K562 (cell line): ENCODE results near the gene ARPC4. TPM values are rescaled to one million over a fixed set of nuclear protein-coding genes. Genes with fewer than 3 reads are reported as not detected.

Experiments
- ADNP ChIP-seq: fragments of 200-800 bp; sonication (Bioruptor generic); IDR thresholded peaks from 2 replicates; pipeline ENCODE4 v1.6.1; 2016; ENCODE audit warnings: missing genetic modification characterization, missing compliant biosample characterization
- BCOR ChIP-seq: fragments of 450-650 bp; IDR thresholded peaks from 2 replicates; pipeline ENCODE4 v1.6.1; 2016
- CHD1 ChIP-seq: fragments of 200-600 bp; sonication (generic); IDR thresholded peaks from one replicate; pipeline ENCODE4 v1.6.1; 2012; ENCODE audit warnings: mild to moderate bottlenecking, moderate library complexity, low read length, inconsistent platforms
- DLX4 ChIP-seq: fragments of 250-450 bp; sonication (Bioruptor Pico); IDR thresholded peaks from 2 replicates; pipeline ENCODE4 v1.6.1; 2021; ENCODE audit warnings: mild to moderate bottlenecking
- EP300 ChIP-seq: IDR thresholded peaks from 2 replicates; pipeline ENCODE4 v1.6.1; 2012; ENCODE audit warnings: low read length, improper control_type of control experiment
- ETS1 ChIP-seq: conservative IDR thresholded peaks from 2 replicates; pipeline ENCODE4 v1.6.1; 2011; ENCODE audit warnings: low read depth, mild to moderate bottlenecking, low read length; ENCODE audit not compliant: control insufficient read depth
- FOXP4 ChIP-seq: sonication (generic); formaldehyde crosslinking; IDR thresholded peaks from 2 replicates; pipeline ENCODE4 v1.8.0; 2022; ENCODE audit warnings: mild to moderate bottlenecking, missing genetic modification reagents, borderline replicate concordance
- GTF3C2 ChIP-seq: IDR thresholded peaks from 3 replicates; pipeline ENCODE4 v1.6.1; 2011; ENCODE audit warnings: borderline replicate concordance, mild to moderate bottlenecking, moderate library complexity; ENCODE audit not compliant: insufficient read length; ENCODE audit errors: extremely low read depth
- JUNB ChIP-seq: fragments of 450-650 bp; formaldehyde crosslinking; conservative IDR thresholded peaks from 2 replicates; pipeline ENCODE4 v1.4.0; 2020; ENCODE audit warnings: mild to moderate bottlenecking
- KDM4B ChIP-seq, 2 experiments: fragments of 450-650 bp in 1 of 2; sonication (generic) in 1 of 2; IDR thresholded peaks; 2 replicates each; pipeline ENCODE4 v1.6.1; 2016 to 2017; ENCODE audit warnings: borderline replicate concordance in 2 of 2, antibody characterized with exemption in 1 of 2, low read depth in 1 of 2, mild to moderate bottlenecking in 1 of 2
- KHSRP ChIP-seq: fragments of 450-650 bp; IDR thresholded peaks from 2 replicates; pipeline ENCODE4 v1.6.1; 2017
- MAFK ChIP-seq: IDR thresholded peaks from 2 replicates; pipeline ENCODE4 v1.6.1; 2011; ENCODE audit warnings: low read length, improper control_type of control experiment
- MYBL2 ChIP-seq, 2 experiments: fragments of 450-650 bp in 1 of 2; sonication (generic) in 1 of 2; formaldehyde crosslinking in 1 of 2; IDR thresholded peaks; 2 replicates each; pipeline versions ENCODE4 v1.6.1 to v1.8.1; 2017 to 2022; ENCODE audit warnings: borderline replicate concordance in 1 of 2, inconsistent platforms in 1 of 2, low read depth in 1 of 2, mild to moderate bottlenecking in 1 of 2, missing genetic modification reagents in 1 of 2, moderate library complexity in 1 of 2
- RCOR1 ChIP-seq, 2 experiments: IDR thresholded peaks; 2 replicates each; pipeline ENCODE4 v1.6.1; 2012; ENCODE audit warnings: low read depth in 2 of 2, low read length in 2 of 2, borderline replicate concordance in 1 of 2, improper control_type of control experiment in 1 of 2
- TCF15 ChIP-seq: fragments of 250-450 bp; sonication (Bioruptor Pico); IDR thresholded peaks from 2 replicates; pipeline ENCODE4 v1.8.0; 2022; ENCODE audit warnings: moderate library complexity, mild to moderate bottlenecking, inconsistent platforms
- ZNF134 ChIP-seq: fragments of 250-450 bp; sonication (Bioruptor Pico); conservative IDR thresholded peaks from 2 replicates; pipeline ENCODE4 v1.4.0; 2020
- ZNF436 ChIP-seq: fragments of 250-450, 450-650 bp; sonication (Bioruptor Pico); formaldehyde crosslinking; IDR thresholded peaks from 2 replicates; pipeline ENCODE4 v1.7.0; 2020; ENCODE audit warnings: mild to moderate bottlenecking
- polyA plus RNA-seq, 8 experiments: library from polyadenylated mRNA; depleted of rRNA in 4 of 8; stranded (reverse) in 5 of 8; unstranded in 3 of 8; fragments of >200 nt; fragmentation: Nextera tagmentation in 2 of 8; fragmentation: Illumina TruSeq in 1 of 8; extraction: Ambion mirVana in 2 of 8; extraction: Trizol in 1 of 8; gene quantifications; 2 replicates each; pipeline versions ENCODE4 v1.2.1 to v1.2.3, GENCODE V29; 2011 to 2014; ENCODE audit warnings: inconsistent platforms in 1 of 8, missing spikeins in 1 of 8
- total RNA-seq, 7 experiments: library from RNA; depleted of rRNA in 6 of 7; stranded (reverse); fragments of >200 nt in 6 of 7; fragmentation: Illumina TruSeq in 2 of 7; extraction: Trizol in 2 of 7; gene quantifications; 2 replicates each; pipeline versions ENCODE4 v1.2.1 to v1.2.3, GENCODE V29; 2011 to 2021; ENCODE audit warnings: low replicate concordance in 1 of 7

Gene ARPC4
- total and polyA plus RNA-seq, 9 of the 15 experiments (the other 6 are each of a cell fraction or from before 2014, with no cell fraction given), result 20.1 to 153 (median 119) TPM

GRCh38 chr3:9750556-9751411, 42.1 kb upstream of the ARPC4 start (continued):
- TF ChIP-seq KDM4B (IDR thresholded peaks at IDR 0.05; ENCODE audit: borderline replicate concordance in 2 of 2, low read depth in 1 of 2), result no peak
- 0 out of 2 replicates have a peak, but pooled peaks have one; percentile 54 for TF ChIP-seq FOXP4 (CRISPR knock-in tag)
- peak; percentile 98 for TF ChIP-seq BCOR
- peak; percentile 91 for TF ChIP-seq ADNP
- TF ChIP-seq GTF3C2, result no peak
- TF ChIP-seq MYBL2 (IDR thresholded peaks at IDR 0.05; ENCODE audit: low read depth), result no peak
- TF ChIP-seq MYBL2 (CRISPR knock-in tag; IDR thresholded peaks at IDR 0.05; ENCODE audit: borderline replicate concordance), result no peak
- no peak for TF ChIP-seq ZNF134 (CRISPR knock-in tag)
- no peak for TF ChIP-seq ZNF436 (CRISPR knock-in tag)
- TF ChIP-seq KHSRP, result no peak
- TF ChIP-seq MAFK, result no peak
- TF ChIP-seq CHD1, result no peak
- TF ChIP-seq EP300, result no peak
- no peak for TF ChIP-seq TCF15 (CRISPR knock-in tag)
- no peak for TF ChIP-seq JUNB (CRISPR knock-in tag)
- TF ChIP-seq ETS1, result no peak
- TF ChIP-seq DLX4 (CRISPR knock-in tag), result no peak
- peak in 1 of 2 experiments; percentile 68; a peak in 1 of 4 replicates for TF ChIP-seq RCOR1 (IDR thresholded peaks at IDR 0.05; ENCODE audit: borderline replicate concordance in 1 of 2, low read depth in 2 of 2, low read length in 2 of 2)
